HG03175 (cell line): ENCODE results near the gene PRSS36.
"Not testable (repeated sequence)": the region's sequence is repeated elsewhere in the genome, so short reads cannot be mapped to it uniquely, and the experiment has no call there.

Experiments used
- ATAC-seq: cut with Tn5 transposase; IDR thresholded peaks from one replicate; pipeline ENCODE4 v1.9.1; 2021; ENCODE audit warnings: mild to moderate bottlenecking, moderate library complexity; ENCODE audit not compliant: unreplicated experiment

PRSS36 gene

DNA sequence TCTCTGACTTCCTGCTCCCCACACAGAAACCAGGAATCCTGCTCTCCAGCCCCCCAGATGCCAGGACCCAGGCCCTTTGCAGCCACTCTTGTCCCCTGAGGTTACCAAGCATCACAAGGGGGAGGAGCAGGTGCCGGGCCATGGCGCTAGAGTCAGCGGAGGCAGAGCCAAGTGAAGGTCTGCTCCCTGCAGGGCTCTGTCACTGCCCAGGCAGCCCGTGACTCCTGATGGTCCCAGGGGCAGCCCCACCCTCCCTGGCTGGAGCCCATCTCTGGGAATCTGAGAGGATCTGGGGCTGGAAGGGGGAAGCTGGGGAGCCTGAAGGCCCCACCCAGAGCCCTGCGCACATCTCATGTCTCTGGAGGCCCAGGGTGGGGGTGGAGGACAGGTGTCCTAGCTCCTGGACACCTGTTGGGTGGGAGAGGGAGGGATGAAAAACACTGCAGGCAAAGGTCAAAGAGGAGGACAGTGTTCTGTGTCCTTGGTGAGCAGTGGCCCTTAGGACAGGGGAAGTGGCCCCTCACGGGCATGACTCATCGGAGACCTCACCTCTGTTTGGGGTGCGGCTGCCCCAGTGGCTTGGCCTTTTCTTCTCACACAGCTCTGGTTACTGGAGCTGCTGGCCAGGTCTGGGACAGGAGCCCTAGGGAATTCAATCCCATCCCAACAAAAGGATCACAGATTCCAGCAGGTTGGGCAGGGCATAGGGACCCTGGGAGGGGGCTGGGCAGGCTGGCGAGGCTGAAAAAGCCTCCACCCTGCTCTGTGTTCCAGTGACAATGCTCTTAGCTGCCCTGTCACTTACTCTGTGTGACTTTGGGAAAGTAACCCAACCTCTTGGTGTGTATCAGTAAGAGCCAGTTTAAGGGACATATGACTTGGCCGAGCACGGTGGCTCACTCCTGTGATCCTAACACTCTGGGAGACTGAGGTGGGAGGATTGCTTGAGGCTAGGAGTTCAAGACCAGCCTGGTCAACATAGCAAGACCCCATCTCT, at the start of gene PRSS36:
Gene PRSS36 (minus strand): TSS at position 173 of the 997 bp plus-strand sequence. CDS start 31 bp downstream, at position 142.
- ATAC-seq, result no peak

DNA sequence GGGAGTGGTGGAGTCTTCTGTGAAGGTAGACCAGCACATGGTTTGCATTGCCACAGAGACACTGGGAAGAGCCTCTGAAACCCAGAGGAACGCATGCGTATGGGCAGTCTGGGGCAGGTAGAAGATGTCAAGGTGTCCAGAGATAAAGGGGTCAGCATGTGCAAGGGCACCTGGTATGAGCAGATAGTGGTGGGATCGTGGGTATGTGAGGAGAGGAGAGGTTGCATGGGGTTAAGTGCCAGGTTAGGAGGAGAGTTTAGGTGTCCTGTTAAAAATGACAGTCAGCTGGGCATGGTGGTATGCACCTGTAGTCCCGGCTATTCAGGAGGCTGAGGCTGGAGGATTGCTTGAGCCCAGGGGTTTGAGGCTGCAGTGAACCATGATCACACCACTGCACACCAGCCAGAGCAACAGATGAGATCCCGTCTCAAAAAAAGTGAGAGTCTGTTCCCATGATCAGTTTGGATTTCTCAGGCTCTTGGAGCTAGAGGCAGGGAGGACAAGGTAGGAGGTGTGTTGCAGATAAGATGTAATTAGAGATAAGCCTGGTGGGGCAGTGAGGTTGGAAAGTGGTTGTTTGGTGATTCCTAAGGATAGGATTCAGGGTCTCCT, 49.7 kb upstream of the PRSS36 start:
- no peak for ATAC-seq

DNA sequence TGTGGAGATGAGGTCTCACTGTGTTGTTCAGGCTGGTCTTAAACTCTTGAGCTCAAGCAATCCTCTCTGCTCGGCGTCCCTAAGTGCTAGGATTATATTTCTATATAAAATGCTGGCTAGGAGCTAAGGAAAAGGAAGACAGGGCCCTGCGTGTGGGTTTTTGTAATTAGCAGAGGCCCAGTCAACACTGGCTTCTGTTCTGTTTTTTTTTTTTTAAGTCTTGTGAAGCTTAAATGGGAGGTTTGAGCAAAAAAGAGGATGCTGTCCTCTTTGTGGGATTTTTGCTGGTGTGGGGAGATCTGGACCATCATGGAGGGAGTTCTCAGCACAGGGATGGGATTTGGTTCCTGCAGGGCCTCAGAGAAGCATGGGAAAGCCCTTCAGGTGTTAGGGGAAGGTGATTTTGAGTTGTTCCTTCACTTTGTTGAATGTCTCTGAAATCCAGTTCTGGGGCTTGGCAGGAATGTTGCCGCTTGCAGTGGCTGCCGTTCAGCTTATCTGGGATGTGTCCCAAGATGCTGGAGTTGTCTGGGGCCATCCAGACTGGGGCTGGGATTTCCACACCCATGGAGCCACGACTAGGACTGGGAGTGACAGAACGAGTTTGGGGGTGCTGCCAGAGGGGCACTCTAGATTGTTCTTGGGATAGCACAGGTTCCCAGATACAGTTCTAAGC, 48.5 kb upstream of the PRSS36 start:
- no peak for ATAC-seq

DNA sequence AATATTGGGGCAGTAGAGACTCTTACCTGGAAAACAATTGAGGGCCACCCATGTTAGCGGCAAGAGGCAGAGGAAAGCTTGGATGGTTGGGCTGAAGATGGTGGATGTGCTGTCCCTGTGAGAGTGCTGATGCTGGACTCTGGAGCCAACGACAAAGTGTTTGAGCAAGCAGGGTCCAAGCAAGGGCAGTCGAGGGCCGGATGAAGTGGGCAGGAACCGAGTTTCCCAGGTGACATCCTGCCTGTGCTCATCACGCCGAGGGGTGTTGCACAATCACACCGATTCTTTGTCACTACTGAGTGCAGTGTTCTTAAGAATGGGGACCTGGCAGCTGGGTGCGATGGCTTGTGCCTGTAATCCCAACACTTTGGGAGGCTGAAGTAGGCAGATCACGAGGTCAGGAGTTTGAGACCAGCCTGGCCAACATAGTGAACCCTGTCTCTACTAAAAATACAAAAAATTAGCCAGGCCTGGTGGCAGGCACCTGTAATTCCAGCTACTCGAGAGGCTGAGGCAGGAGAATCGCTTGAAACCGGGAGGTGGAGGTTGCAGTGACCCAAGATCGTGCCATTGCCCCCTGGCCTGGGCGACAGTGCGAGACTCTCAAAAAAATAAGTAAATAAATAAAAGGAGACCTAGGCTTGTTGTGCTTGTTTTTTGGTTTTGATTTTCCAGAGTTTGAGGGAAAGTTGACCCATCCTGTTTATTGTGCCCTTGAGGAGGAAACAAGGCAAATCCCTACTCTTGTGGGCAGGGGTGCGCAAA, 46.6 kb upstream of the PRSS36 start:
- no peak for ATAC-seq

DNA sequence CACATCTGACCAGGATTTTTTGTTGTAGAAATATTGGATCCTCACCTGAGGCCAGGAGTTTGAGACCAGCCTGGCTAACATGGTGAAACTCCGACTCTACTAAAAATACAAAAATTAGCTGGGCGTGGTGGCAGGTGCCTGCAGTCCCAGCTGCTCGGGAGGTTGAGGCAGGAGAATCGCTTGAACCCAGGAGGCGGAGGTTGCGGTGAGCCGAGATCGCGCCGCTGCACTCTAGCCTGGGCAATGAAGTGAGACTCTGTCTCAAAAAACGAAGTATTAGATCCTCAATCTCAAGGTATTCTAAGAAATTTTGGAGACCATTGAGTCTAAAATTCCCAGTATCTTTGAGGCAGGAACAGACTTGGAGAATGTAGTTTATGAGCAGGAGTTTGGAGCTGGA, 46.0 kb upstream of the PRSS36 start:
- ATAC-seq, result not testable (repeated sequence)

DNA sequence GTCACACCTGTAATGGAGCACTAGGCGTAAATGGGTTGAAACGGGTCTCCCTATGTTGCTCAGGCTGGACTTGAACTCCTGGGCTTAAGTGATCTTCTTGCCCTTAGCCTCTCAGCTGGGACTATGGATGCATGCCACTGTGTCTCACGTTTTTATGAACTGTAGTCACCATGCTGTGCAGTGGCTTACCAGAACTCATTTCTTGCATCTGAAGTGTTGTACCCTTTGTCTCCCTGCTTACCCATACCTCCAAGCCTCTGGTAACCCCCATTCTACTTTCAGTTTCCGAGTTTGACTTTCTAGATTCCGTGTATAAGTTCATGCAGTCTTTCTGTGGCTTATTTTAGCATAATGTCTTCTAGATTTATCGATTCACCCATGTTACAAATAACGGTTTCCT, 45.0 kb upstream of the PRSS36 start:
- no peak for ATAC-seq

DNA sequence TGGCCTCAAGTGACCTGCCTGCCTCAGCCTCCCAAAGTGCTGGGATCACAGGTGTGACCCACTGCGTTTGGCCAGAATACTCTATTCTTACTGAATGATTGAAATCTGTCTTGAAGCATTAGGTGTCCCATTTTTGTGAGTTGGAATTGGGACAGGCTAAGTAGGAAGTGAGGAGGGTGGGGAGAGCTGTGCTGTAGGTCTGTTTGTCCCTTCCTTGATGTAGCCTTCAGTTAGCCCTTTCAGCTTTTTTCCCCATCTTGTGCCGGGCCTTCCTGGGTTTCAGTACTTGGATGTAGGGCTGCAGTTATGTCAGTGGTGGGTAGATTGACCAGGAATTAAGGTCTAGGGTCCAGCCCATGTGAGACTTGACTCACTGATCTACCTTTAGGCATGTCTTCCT, 44.0 kb upstream of the PRSS36 start:
- no peak for ATAC-seq

DNA sequence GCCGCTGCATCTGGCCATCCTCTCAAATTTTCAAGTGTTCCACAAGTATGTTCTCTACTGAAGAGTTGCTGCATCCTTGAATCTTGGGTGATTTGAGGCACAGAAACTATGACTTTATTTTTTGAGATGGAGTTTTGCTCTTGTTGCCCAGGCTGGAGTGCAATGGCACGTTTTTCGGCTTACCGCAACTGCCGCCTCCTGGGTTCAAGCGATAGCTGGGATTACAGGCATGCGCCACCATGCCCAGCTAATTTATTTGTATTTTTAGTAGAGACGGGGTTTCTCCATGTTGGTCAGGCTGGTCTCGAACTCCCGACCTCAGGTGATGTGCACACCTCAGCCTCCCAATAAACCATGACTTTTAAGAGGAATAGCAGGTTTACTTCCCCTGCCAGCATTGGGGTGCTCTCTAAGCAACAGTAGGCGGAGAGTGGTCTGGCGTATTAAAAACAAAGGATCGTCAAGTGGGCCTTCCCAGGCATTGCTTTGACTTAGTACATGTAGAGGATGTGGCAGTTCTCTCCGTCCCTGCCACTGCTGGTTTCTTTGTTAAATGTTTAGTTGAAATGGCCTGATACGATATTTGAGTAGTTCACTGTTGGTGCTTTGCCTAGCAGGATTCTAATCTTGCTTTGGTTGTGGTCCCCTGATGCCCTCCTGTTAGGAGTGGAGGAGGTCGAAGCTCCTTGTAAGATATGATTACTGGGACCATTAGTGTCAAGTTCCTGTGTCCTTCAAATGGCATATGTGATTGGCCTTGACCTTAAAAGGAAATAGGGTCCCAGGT, 43.2 kb upstream of the PRSS36 start:
- ATAC-seq, result no peak

DNA sequence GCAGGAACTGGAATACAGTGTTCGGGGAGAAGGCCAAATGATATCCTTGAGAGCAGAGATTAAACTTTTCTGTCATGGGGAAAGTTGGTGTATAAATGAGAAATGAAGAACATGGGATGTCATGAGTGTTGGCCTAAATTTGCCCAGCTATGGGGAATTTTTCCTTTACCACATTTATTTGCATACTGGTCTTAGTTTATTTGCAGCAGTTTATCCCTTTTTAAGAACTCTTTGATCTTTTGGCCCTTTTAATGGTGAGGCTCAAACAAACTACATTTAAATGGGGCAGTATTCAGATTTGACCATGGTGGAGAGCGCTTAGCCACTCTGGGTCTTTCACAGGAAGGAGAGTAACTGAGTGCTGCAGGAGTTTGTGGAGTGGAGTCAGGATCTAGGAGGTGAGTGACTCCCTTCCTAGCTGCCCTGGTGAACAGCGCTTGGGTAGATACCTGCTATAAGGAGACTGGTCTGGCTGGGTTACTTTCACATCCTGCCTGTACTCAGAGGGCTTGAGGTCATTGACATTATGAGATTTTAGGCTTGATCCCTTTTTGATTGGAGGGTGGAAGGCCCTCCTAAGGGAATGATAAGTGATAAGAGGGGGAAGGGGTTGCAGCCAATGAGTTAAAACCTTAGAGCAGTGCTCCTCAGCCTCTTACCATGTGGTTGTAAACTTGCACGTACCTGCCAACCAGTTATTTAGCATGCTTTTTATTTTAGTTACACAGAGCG, 42.0 kb upstream of the PRSS36 start:
- no peak for ATAC-seq

DNA sequence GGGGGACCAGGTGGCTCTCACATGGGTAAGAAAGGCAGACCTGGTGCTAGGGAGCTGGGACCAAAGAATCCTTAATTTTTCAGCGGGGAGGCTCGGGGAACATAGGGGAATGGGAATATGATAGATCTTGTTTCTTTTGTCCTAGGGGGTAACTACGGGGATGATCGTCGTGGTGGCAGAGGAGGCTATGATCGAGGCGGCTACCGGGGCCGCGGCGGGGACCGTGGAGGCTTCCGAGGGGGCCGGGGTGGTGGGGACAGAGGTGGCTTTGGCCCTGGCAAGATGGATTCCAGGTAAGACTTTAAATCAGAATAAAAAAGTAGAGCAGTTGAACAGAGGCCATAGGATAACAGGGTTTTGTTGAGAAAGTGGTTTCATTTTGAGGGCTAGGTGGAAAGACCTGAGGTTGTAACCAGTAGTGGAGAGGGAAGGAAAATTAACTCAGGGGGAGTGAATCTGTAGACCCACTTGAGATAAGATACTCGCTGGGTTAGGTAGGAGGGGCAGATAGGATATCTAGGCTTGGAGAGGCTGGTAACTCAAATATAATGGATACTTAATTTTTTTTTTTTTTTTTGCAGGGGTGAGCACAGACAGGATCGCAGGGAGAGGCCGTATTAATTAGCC, 41.1 kb upstream of the PRSS36 start:
- no peak for ATAC-seq

DNA sequence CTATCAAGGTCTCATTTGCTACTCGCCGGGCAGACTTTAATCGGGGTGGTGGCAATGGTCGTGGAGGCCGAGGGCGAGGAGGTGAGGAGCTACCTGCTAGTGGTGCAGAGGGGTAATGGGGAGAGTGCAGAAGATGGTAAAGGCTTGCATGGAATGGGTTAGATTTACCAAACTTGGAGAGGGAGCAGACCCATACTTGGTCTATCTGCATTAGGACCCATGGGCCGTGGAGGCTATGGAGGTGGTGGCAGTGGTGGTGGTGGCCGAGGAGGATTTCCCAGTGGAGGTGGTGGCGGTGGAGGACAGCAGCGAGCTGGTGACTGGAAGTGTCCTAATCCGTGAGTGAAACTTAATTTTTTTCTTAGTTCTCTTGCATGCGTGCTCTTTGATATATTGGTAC, 40.2 kb upstream of the PRSS36 start:
- no peak for ATAC-seq

DNA sequence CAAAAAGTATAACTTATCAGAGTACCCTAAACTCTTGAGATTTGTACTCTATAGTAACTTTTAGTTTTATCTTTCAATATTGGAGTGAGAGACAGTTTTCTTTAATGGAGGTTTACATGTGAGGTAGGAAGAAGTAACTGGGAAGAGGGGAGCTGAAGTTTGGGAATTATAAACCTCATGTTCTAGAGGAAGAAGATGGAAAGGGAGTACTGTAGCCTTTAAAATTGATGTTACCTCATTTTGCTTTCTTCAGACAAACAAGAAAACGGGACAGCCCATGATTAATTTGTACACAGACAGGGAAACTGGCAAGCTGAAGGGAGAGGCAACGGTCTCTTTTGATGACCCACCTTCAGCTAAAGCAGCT, 39.5 kb upstream of the PRSS36 start:
- ATAC-seq, result no peak

DNA sequence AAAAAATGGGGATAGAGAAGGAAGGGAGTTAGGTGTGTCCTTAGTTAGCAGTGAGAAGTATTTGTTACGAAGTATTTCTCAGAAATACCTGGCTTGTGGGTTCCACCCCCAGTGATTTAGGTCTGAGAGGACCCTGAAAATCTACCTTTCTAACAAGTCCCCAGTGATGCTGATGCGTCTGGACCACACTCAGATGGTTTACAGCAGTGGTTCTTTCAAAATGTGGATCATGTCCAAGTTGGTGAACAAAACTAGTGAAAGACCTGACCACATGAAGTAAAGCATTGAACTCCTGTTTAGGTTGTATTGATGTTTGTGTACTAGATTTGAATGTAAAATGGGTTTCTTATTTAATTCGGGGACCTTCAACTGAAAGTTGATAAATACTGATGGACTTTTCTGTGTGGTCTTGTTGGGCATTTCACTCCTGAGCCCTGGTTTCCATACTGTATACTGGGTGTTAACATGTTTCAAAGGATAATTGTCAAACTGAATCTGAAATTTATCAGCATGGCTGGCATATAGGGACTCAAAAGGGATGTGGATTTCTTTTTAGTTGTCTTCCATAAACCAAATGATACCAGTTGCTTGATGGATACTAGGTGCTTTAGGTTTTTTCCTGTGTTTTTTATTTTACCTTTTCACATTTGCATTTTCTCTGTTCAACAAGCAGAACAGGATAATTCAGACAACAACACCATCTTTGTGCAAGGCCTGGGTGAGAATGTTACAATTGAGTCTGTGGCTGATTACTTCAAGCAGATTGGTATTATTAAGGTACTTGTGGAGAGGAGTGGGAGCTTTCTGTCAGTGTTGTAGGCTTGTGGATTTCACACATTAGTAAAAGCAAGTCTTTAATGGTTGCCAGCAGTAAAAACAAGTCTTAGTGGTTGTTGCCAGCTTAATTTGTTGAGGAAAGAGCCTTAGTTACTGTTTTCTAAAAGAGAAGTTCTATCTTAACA, 38.9 kb upstream of the PRSS36 start:
- no peak for ATAC-seq

DNA sequence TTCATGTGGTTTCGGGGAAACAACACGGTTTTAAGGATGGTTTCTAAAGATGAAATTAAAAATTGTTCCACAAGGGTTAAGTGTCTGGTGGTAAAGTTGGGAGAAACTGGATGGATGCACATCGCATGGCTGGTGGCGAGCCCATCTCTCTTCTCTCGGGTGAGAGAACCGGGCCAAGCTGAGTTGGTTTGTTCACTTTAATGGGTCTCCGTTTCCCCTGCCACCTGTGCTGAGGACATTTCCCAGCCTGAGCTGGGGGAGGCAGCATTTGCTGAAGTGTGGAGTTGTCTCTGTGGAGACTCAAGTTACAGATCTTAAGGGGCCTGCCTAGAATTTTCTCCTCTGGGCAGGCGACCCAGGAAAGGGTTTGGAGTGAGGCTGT, 37.9 kb upstream of the PRSS36 start:
- no peak for ATAC-seq

DNA sequence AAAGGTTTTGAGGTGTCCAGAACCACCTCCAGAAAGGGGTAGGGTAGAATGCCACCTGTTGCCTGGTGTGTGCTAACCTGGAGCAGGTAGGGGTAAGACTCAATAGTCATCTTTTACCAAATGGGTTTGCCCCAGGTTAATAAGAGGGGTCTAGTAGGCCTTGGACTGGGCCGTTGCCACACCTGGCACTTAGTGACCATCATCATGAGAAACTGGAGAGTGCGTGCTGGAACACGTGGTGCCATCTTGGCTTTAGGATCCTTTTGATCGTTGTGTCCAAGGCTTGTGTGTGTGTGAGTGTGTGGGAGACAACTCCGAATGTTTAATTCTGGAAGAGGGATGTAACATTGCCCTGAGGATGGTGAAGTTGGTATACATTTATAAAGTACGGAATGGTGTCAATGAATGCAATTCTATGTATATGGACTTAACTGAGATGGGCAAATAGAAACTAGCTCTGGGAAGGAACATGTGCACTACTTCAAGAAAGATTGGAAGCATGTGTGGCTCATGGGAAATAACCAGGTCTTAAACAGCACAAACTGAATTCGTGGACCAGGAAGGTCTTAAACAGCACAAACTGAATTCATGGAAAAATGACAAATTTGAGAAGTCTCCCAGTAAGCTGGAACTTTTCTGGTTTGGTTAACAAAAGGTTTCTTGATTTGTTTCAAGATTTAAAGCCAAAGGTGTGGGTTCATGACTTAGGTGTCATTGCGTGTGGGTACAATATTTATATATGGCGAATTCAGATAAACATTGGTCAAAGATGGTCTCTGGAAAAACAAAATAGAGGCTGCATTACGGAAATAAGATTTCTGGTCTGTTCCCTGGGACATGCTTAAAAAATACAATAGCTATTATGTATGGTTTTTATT, 37.3 kb upstream of the PRSS36 start:
- no peak for ATAC-seq

DNA sequence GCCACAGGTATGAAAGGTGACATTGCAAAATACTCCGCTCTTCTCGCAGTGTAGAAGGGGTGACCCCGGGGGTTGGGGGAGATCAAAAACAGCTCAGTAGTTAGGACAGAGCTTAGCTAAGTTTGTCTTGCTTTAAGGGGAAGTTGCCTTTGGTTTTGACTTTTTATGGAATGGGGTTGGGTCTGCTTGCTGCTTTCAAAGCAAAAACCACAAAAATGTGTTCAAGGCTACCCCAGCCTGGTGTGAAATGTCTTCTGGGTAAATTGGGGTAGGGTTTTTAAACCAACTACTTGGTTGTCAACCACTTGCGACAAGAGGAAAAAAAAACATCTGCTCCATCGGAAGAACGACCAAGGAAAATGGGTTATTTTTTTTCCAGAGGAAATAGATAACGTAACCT, 36.3 kb upstream of the PRSS36 start:
- ATAC-seq, result no peak

DNA sequence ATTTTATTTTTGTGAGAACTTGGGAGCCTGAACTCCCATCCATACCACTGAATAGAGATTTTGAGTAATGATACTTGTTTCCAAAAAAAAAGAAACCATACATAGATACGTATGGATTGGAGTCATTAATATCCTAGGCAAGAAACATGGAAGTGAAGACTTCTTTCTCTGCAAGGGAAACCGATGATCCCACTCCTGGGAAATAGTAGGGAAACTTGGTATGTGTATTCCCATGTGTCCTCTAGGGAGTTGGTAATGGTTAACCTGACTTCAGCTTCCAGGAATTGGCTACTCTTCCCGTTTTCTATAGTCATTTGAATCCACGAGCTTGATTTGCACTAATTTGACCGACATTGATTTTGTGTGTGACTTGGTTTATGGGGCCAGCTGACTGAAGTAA, 35.5 kb upstream of the PRSS36 start:
- no peak for ATAC-seq
